Small intestine (tissue), 16 donors: ENCODE measurements around the gene SEMA4D. TPM values are rescaled to one million over a fixed set of nuclear protein-coding genes. Genes with fewer than 3 reads are reported as not detected.

Experiments used
- DNase-seq, 2 donors: peaks; one replicate each; pipeline versions ENCODE4 v3.0.0 to v3.0.0-alpha.2; 2013
- FAIRE-seq: peaks from 2 replicates; lab custom pipeline; 2012; peaks lifted over from hg19 to GRCh38; lab: Jason Lieb, UNC
- H3K27ac ChIP-seq, 3 donors: one replicate each; pipeline ENCODE4 v1.5.1; 2013; ENCODE audit warnings: low read length in 2 of 3, mild to moderate bottlenecking in 2 of 3, control low read depth in 1 of 3, inconsistent platforms in 1 of 3, low read depth in 1 of 3, moderate library complexity in 1 of 3
- H3K27me3 ChIP-seq, 3 donors: one replicate each; pipeline ENCODE4 v1.6.1; 2013; ENCODE audit warnings: low read length in 3 of 3, inconsistent platforms in 1 of 3; ENCODE audit not compliant: control insufficient read depth in 3 of 3, insufficient read depth in 3 of 3
- H3K36me3 ChIP-seq, 3 donors: one replicate each; pipeline ENCODE4 v1.6.1; 2013; ENCODE audit warnings: low read length in 3 of 3, inconsistent platforms in 1 of 3, low read depth in 1 of 3, mild to moderate bottlenecking in 1 of 3, moderate library complexity in 1 of 3; ENCODE audit not compliant: control insufficient read depth in 3 of 3, insufficient read depth in 2 of 3
- H3K4me1 ChIP-seq, 3 donors: one replicate each; pipeline ENCODE4 v1.6.1; 2013; ENCODE audit warnings: low read length in 2 of 3, inconsistent platforms in 1 of 3, low read depth in 1 of 3, mild to moderate bottlenecking in 1 of 3, moderate library complexity in 1 of 3; ENCODE audit not compliant: control insufficient read depth in 3 of 3, insufficient read depth in 2 of 3
- H3K4me3 ChIP-seq, 3 donors: one replicate each; pipeline ENCODE4 v1.5.1; 2013; ENCODE audit warnings: low read length in 3 of 3, control low read depth in 1 of 3, inconsistent platforms in 1 of 3, low read depth in 1 of 3, mild to moderate bottlenecking in 1 of 3, moderate library complexity in 1 of 3
- H3K9me3 ChIP-seq, 2 donors: one replicate each; pipeline ENCODE4 v1.6.1; 2013; ENCODE audit warnings: low read depth in 1 of 2, low read length in 1 of 2; ENCODE audit not compliant: control insufficient read depth in 2 of 2, insufficient read depth in 1 of 2
- WGBS, 3 donors: extraction: QIAGEN DNeasy Blood & Tissue Kit; methylation state at CpG; one replicate each; pipeline ENCODE4 v1.1.7; 2013; 5-methylcytosine and 5-hydroxymethylcytosine counted together
- long read RNA-seq, 10 donors: transcript quantifications; one replicate each; lab custom pipeline, GENCODE V29; 2026
- polyA plus RNA-seq, 4 donors: library from polyadenylated mRNA; stranded (reverse) in 3 of 4; unstranded in 1 of 4; fragments of 200-250 nt in 3 of 4; fragments of 120-200 nt in 1 of 4; gene quantifications; one replicate each; pipeline versions ENCODE4 v1.2.1 to v1.2.3, GENCODE V29; 2013
- donor health status: healthy with polysubstance abuse.
- donor health status: control.
- donor health status: control.
- donor health status: Bipolar disorder and iron deficiency.
- donor health status: healthy.

Gene SEMA4D
- polyA plus RNA-seq = 10 to 100 TPM in 1 of 4 donors, 1 to 10 TPM in 2, under 1 TPM in 1; 0.67 to 29.7 (median 6.7) TPM
- long read RNA-seq, donor 1, full-length matches to known transcripts = 7 of 7 reads
- long read RNA-seq, donor 1, partial matches to known transcripts = 0 of 7 reads
- long read RNA-seq, donor 1, other reads (novel, unspliced or antisense) = 0 of 7 reads
- long read RNA-seq, donor 2, partial matches to known transcripts = 0 of 1 reads
- long read RNA-seq, donor 2, other reads (novel, unspliced or antisense) = 0 of 1 reads
- long read RNA-seq, donor 3, partial matches to known transcripts = 0 of 1 reads
- long read RNA-seq, donor 3, other reads (novel, unspliced or antisense) = 0 of 1 reads
- long read RNA-seq, donor 4 = 0 reads
- long read RNA-seq, donor 5 = 0 reads
- long read RNA-seq, donor 6, full-length matches to known transcripts = 2 of 2 reads
- long read RNA-seq, donor 6, partial matches to known transcripts = 0 of 2 reads
- long read RNA-seq, donor 6, other reads (novel, unspliced or antisense) = 0 of 2 reads
- long read RNA-seq, donor 7, partial matches to known transcripts = 0 of 1 reads
- long read RNA-seq, donor 7, other reads (novel, unspliced or antisense) = 0 of 1 reads
- long read RNA-seq, donor 8 = 0 reads
- long read RNA-seq, donor 9 = 0 reads
- long read RNA-seq, donor 10, partial matches to known transcripts = 0 of 1 reads
- long read RNA-seq, donor 10, other reads (novel, unspliced or antisense) = 0 of 1 reads

GRCh38 chr9:89497978-89498851 lies at the start of gene SEMA4D:
Gene SEMA4D, minus strand, starts transcription at chr9:89498113. Its CDS starts 92,657 bp downstream, at chr9:89405456.
- H3K36me3 ChIP-seq = peaks cover 0 to 12% (median 0%) of the 10 kb centered on the region in 3 donors
- peak within 1 kb of the TSS; percentile 78 to 88 (median 80) for H3K4me3 ChIP-seq
- WGBS, 3 donors = 9 to 50% (median 46%) methylated on average over 7 to 42 of the region's 42 CpGs
- H3K27me3 ChIP-seq = no peaks in the 10 kb centered on the region
- peaks cover 2 to 11% (median 6%) of the 10 kb centered on the region in 3 donors for H3K4me1 ChIP-seq
- FAIRE-seq (no peak), DNase-seq (peak; percentile 78 to 79)
- no peaks in the 10 kb centered on the region for H3K9me3 ChIP-seq
- peak within 1 kb of the TSS; percentile 45 to 77 (median 70) for H3K27ac ChIP-seq

GRCh38 chr9:89547000-89547399 lies 49.1 kb upstream of the SEMA4D start:
- FAIRE-seq (no peak), DNase-seq (no peak)
- Histone ChIP-seq H3K4me3 (no peak overlapping the region), H3K4me1 (no peaks in the 10 kb centered on the region), H3K27me3 (no peaks in the 10 kb centered on the region), H3K27ac (no peak overlapping the region), H3K9me3 (peaks cover 0 to 8% of the 10 kb centered on the region in 2 donors), H3K36me3 (no peaks in the 10 kb centered on the region)
- 95 to 97% (median 97%) methylated on average over 1 of the region's 1 CpG for WGBS, 3 donors

- Histone ChIP-seq H3K9me3 (peaks cover 0 to 11% of the 10 kb centered on the region in 2 donors), H3K27me3 (no peaks in the 10 kb centered on the region), H3K4me3 (no peak overlapping the region), H3K36me3 (peaks cover 0 to under 1% (median 0%) of the 10 kb centered on the region in 3 donors), H3K27ac (no peak overlapping the region), H3K4me1 (no peaks in the 10 kb centered on the region)
- 68 to 81% (median 72%) methylated on average over 5 of the region's 5 CpGs for WGBS, 3 donors
- DNase-seq (no peak), FAIRE-seq (no peak)
These were observed 46.4 kb upstream of the SEMA4D start for GRCh38 chr9:89544279-89544661.

GRCh38 chr9:89543621-89544278 lies 45.8 kb upstream of the SEMA4D start:
- H3K27ac ChIP-seq = no peak overlapping the region
- H3K4me3 ChIP-seq = no peak overlapping the region
- H3K4me1 ChIP-seq = no peaks in the 10 kb centered on the region
- no peak for FAIRE-seq
- H3K27me3 ChIP-seq = no peaks in the 10 kb centered on the region
- DNase-seq = no peak
- peaks cover 0 to 2% (median 0%) of the 10 kb centered on the region in 3 donors for H3K36me3 ChIP-seq
- H3K9me3 ChIP-seq = peaks cover 0 to 11% of the 10 kb centered on the region in 2 donors
- 84 to 90% (median 88%) methylated on average over 14 of the region's 14 CpGs for WGBS, 3 donors

- Histone ChIP-seq H3K4me1 (no peaks in the 10 kb centered on the region), H3K9me3 (peaks cover 0 to 11% of the 10 kb centered on the region in 2 donors), H3K4me3 (no peak overlapping the region), H3K27ac (no peak overlapping the region), H3K27me3 (no peaks in the 10 kb centered on the region), H3K36me3 (peaks cover 0 to 2% (median 0%) of the 10 kb centered on the region in 3 donors)
- FAIRE-seq = no peak
- 54 to 81% (median 72%) methylated on average over 9 of the region's 9 CpGs for WGBS, 3 donors
- DNase-seq = no peak
These were observed 45.2 kb upstream of the SEMA4D start for GRCh38 chr9:89543111-89543510.

GRCh38 chr9:89542401-89543021 lies 44.6 kb upstream of the SEMA4D start:
- no peak overlapping the region for H3K27ac ChIP-seq
- FAIRE-seq (no peak), DNase-seq (no peak)

GRCh38 chr9:89541798-89542197 lies 43.9 kb upstream of the SEMA4D start:
- H3K4me1 ChIP-seq = no peaks in the 10 kb centered on the region
- DNase-seq (no peak), FAIRE-seq (no peak)
- H3K9me3 ChIP-seq = peaks cover 0 to 11% of the 10 kb centered on the region in 2 donors
- peaks cover 0 to 2% (median 0%) of the 10 kb centered on the region in 3 donors for H3K36me3 ChIP-seq
- no peak overlapping the region for H3K4me3 ChIP-seq
- 85 to 98% (median 96%) methylated on average over 3 of the region's 3 CpGs for WGBS, 3 donors
- H3K27me3 ChIP-seq = no peaks in the 10 kb centered on the region
- no peak overlapping the region for H3K27ac ChIP-seq

More at GRCh38 chr9:89542401-89543021, 44.6 kb upstream of the SEMA4D start:
- Histone ChIP-seq H3K4me3 (no peak overlapping the region), H3K4me1 (no peaks in the 10 kb centered on the region), H3K36me3 (peaks cover 0 to 2% (median 0%) of the 10 kb centered on the region in 3 donors), H3K9me3 (peaks cover 0 to 11% of the 10 kb centered on the region in 2 donors), H3K27me3 (no peaks in the 10 kb centered on the region)
- WGBS, 3 donors = 76 to 81% (median 77%) methylated on average over 11 of the region's 11 CpGs
